UCSD-AML1 (cell line): ENCODE results near the gene APBA2.
"Not testable (repeated sequence)": the region's sequence is repeated elsewhere in the genome, so short reads cannot be mapped to it uniquely, and the experiment has no call there.

Source experiments
- DNase-seq: peaks from one replicate; lab custom pipeline; 2025; ENCODE audit not compliant: unreplicated experiment; lab: John Stamatoyannopoulos, UW

Gene APBA2

GRCh38 chr15:29142129-29142747 is 256.5 kb downstream of the APBA2 start:
- DNase-seq, result no peak

- no peak for DNase-seq
Observed at GRCh38 chr15:29143293-29143692, 257.5 kb downstream of the APBA2 start.

GRCh38 chr15:29143909-29144635 is 258.3 kb downstream of the APBA2 start:
- peak; percentile 24 for DNase-seq

- peak; percentile 56 for DNase-seq
Observed at GRCh38 chr15:29149738-29150075, 263.9 kb downstream of the APBA2 start.

- DNase-seq, result no peak
Observed at GRCh38 chr15:29150515-29151483, 265.0 kb downstream of the APBA2 start.

- no peak for DNase-seq
Observed at GRCh38 chr15:29151484-29151857, 265.7 kb downstream of the APBA2 start.

GRCh38 chr15:29156521-29156920 is 270.7 kb downstream of the APBA2 start:
- no peak for DNase-seq

- DNase-seq, result no peak
Observed at GRCh38 chr15:29159771-29160455, 274.1 kb downstream of the APBA2 start.

GRCh38 chr15:29162411-29162810 is 276.6 kb downstream of the APBA2 start:
- DNase-seq, result no peak

GRCh38 chr15:29167122-29167521 is 281.3 kb downstream of the APBA2 start:
- not testable (repeated sequence) for DNase-seq
